H9 (cell line): ENCODE results near the gene ETV7. TPM values are rescaled to one million over a fixed set of nuclear protein-coding genes. Genes with fewer than 3 reads are reported as not detected.

Experiments used
- DNase-seq: peaks from one replicate; pipeline ENCODE4 v3.0.0-alpha.2; 2017
- H2AFZ ChIP-seq: one replicate; pipeline ENCODE4 v1.6.1; 2013; ENCODE audit warnings: mild to moderate bottlenecking, low read length, control low read depth, moderate library complexity
- H2AK5ac ChIP-seq: 2 replicates; pipeline ENCODE4 v1.6.1; 2013; ENCODE audit warnings: low read length, control low read depth, mixed read lengths; ENCODE audit not compliant: insufficient read length
- H2BK120ac ChIP-seq: one replicate; pipeline ENCODE4 v1.6.1; 2013; ENCODE audit warnings: low read depth, mild to moderate bottlenecking, low read length, control low read depth, inconsistent platforms; ENCODE audit not compliant: poor library complexity, severe bottlenecking
- H2BK12ac ChIP-seq: 2 replicates; pipeline ENCODE4 v1.6.1; 2013; ENCODE audit warnings: low read length, control low read depth, mixed read lengths, low read depth; ENCODE audit not compliant: insufficient read length
- H2BK15ac ChIP-seq: 2 replicates; pipeline ENCODE4 v1.6.1; 2013; ENCODE audit warnings: low read depth, low read length, control low read depth
- H2BK20ac ChIP-seq: one replicate; pipeline ENCODE4 v1.6.1; 2013; ENCODE audit warnings: low read depth, mild to moderate bottlenecking, low read length, control low read depth, inconsistent platforms; ENCODE audit not compliant: poor library complexity, severe bottlenecking
- H2BK5ac ChIP-seq: 2 replicates; pipeline ENCODE4 v1.6.1; 2013; ENCODE audit warnings: low read length, control low read depth, mixed read lengths; ENCODE audit not compliant: insufficient read length
- H3K14ac ChIP-seq: 2 replicates; pipeline ENCODE4 v1.6.1; 2013; ENCODE audit warnings: low read length, control low read depth; ENCODE audit not compliant: insufficient read depth
- H3K18ac ChIP-seq: 2 replicates; pipeline ENCODE4 v1.6.1; 2013; ENCODE audit warnings: low read depth, mild to moderate bottlenecking, mixed read lengths, low read length, control low read depth; ENCODE audit not compliant: insufficient read length
- H3K23ac ChIP-seq: 2 replicates; pipeline ENCODE4 v1.6.1; 2013; ENCODE audit warnings: low read length, control low read depth, mixed read lengths, low read depth; ENCODE audit not compliant: insufficient read length
- H3K23me2 ChIP-seq: 2 replicates; pipeline ENCODE4 v1.6.1; 2013; ENCODE audit warnings: low read depth, mild to moderate bottlenecking, mixed read lengths, low read length, control low read depth; ENCODE audit not compliant: insufficient read length, poor library complexity, severe bottlenecking
- H3K27ac ChIP-seq: 2 replicates; pipeline ENCODE4 v1.5.1; 2013; ENCODE audit warnings: low read length, control low read depth, mixed read lengths, low read depth; ENCODE audit not compliant: insufficient read length
- H3K27me3 ChIP-seq: 2 replicates; pipeline ENCODE4 v1.6.1; 2013; ENCODE audit warnings: low read length, control low read depth, inconsistent platforms; ENCODE audit not compliant: insufficient read depth
- H3K4ac ChIP-seq: 2 replicates; pipeline ENCODE4 v1.6.1; 2013; ENCODE audit warnings: low read depth, mild to moderate bottlenecking, control low read depth, inconsistent platforms, low read length, moderate library complexity
- H3K4me1 ChIP-seq: 2 replicates; pipeline ENCODE4 v1.6.1; 2013; ENCODE audit warnings: low read length, control low read depth, inconsistent platforms; ENCODE audit not compliant: insufficient read depth
- H3K4me2 ChIP-seq: 2 replicates; pipeline ENCODE4 v1.6.1; 2013; ENCODE audit warnings: low read length, control low read depth, mixed read lengths; ENCODE audit not compliant: insufficient read length, insufficient read depth
- H3K56ac ChIP-seq: 2 replicates; pipeline ENCODE4 v1.6.1; 2013; ENCODE audit warnings: low read depth, mild to moderate bottlenecking, mixed read lengths, low read length, control low read depth; ENCODE audit not compliant: insufficient read length
- H3K79me1 ChIP-seq: 2 replicates; pipeline ENCODE4 v1.6.1; 2013; ENCODE audit warnings: low read depth, mild to moderate bottlenecking, moderate library complexity, low read length, control low read depth, inconsistent platforms; ENCODE audit not compliant: insufficient read depth, poor library complexity, severe bottlenecking
- H3K79me2 ChIP-seq: 2 replicates; pipeline ENCODE4 v1.6.1; 2013; ENCODE audit warnings: low read length, control low read depth, inconsistent platforms; ENCODE audit not compliant: insufficient read depth
- H3K9ac ChIP-seq: 2 replicates; pipeline ENCODE4 v1.6.1; 2013; ENCODE audit warnings: low read length, control low read depth, mixed read lengths; ENCODE audit not compliant: insufficient read length; ENCODE audit errors: extremely low read depth
- H3K9me3 ChIP-seq: one replicate; pipeline ENCODE4 v1.6.1; 2013; ENCODE audit warnings: low read depth, low read length, inconsistent platforms; ENCODE audit not compliant: control insufficient read depth
- H3T11ph ChIP-seq: one replicate; pipeline ENCODE4 v1.6.1; 2013; ENCODE audit warnings: mild to moderate bottlenecking, low read length, control low read depth, inconsistent platforms
- H4K20me1 ChIP-seq: one replicate; pipeline ENCODE4 v1.6.1; 2013; ENCODE audit not compliant: control insufficient read depth, insufficient read length, insufficient read depth
- H4K5ac ChIP-seq: 2 replicates; pipeline ENCODE4 v1.6.1; 2013; ENCODE audit warnings: low read depth, mild to moderate bottlenecking, mixed read lengths, low read length, control low read depth; ENCODE audit not compliant: insufficient read length
- H4K8ac ChIP-seq: replicated peaks from 2 replicates; pipeline ENCODE4 v1.6.1; 2013; ENCODE audit warnings: low read length, control low read depth, mixed read lengths, low read depth; ENCODE audit not compliant: insufficient read length
- H4K91ac ChIP-seq: 2 replicates; pipeline ENCODE4 v1.6.1; 2013; ENCODE audit warnings: low read depth, mild to moderate bottlenecking, moderate library complexity, mixed read lengths, low read length, control low read depth; ENCODE audit not compliant: insufficient read length
- H3K27ac Mint-ChIP-seq, 3 experiments: 2 replicates in 2 of 3; 3 replicates in 1 of 3; pipeline ENCODE4 v1.8.0; 2020 to 2021; ENCODE audit warnings: mixed read lengths in 3 of 3, mild to moderate bottlenecking in 1 of 3, moderate library complexity in 1 of 3
- H3K27me3 Mint-ChIP-seq: 2 replicates; pipeline ENCODE4 v1.8.0; 2021; ENCODE audit warnings: low read depth, mild to moderate bottlenecking, moderate library complexity, mixed read lengths
- H3K36me3 Mint-ChIP-seq, 3 experiments: 2 replicates in 2 of 3; 3 replicates in 1 of 3; pipeline ENCODE4 v1.8.0; 2020 to 2021; ENCODE audit warnings: low read depth in 3 of 3, mixed read lengths in 3 of 3; ENCODE audit not compliant: insufficient read depth in 1 of 3
- H3K4me1 Mint-ChIP-seq, 2 experiments: 2 replicates each; pipeline ENCODE4 v1.8.0; 2020; ENCODE audit warnings: mixed read lengths in 2 of 2
- H3K4me3 Mint-ChIP-seq, 2 experiments: 2 replicates in 1 of 2; 3 replicates in 1 of 2; pipeline ENCODE4 v1.8.0; 2020 to 2021; ENCODE audit warnings: mild to moderate bottlenecking in 2 of 2, mixed read lengths in 2 of 2, moderate library complexity in 1 of 2
- H3K9me3 Mint-ChIP-seq, 2 experiments: 2 replicates in 1 of 2; 3 replicates in 1 of 2; pipeline ENCODE4 v1.8.0; 2020; ENCODE audit warnings: mild to moderate bottlenecking in 2 of 2, mixed read lengths in 2 of 2, moderate library complexity in 1 of 2
- CTCF ChIP-seq: fragments of 200-600 bp; sonication (generic); conservative IDR thresholded peaks from 3 replicates; pipeline ENCODE4 v1.8.0; 2021; ENCODE audit warnings: antibody characterized with exemption, mild to moderate bottlenecking
- WGBS: extraction: QIAGEN DNeasy Blood & Tissue Kit; methylation state at CpG from one replicate; pipeline ENCODE4 v1.1.7; 2013; ENCODE audit warnings: missing lambda C conversion rate, low lambda C conversion rate, mixed read lengths; ENCODE audit not compliant: insufficient read length; ENCODE audit errors: extremely low coverage; 5-methylcytosine and 5-hydroxymethylcytosine counted together
- total RNA-seq: library from RNA; stranded (reverse); gene quantifications from 2 replicates; pipeline ENCODE4 v1.2.1, GENCODE V29; 2021

The ETV7 gene
- total RNA-seq, 1 experiment from 2014 or later, result 0.92 TPM

- H3K9me3 ChIP-seq, result no peaks in the 10 kb centered on the region
- no peak overlapping the region for H3K56ac ChIP-seq
- H2BK12ac ChIP-seq, result no peak overlapping the region
- H3K23ac ChIP-seq, result no peak overlapping the region
- DNase-seq, result no peak
- no peak overlapping the region for H3K4me3 Mint-ChIP-seq
- H4K8ac ChIP-seq, result no peak overlapping the region
- H3K18ac ChIP-seq, result no peak overlapping the region
- no peaks in the 10 kb centered on the region for H3K4me1 Mint-ChIP-seq
- no peaks in the 10 kb centered on the region for H3K79me1 ChIP-seq
- no peaks in the 10 kb centered on the region for H3K27me3 ChIP-seq
- no peak overlapping the region for H4K5ac ChIP-seq
- H3T11ph ChIP-seq, result no peak overlapping the region
- no peak overlapping the region for H2BK20ac ChIP-seq
- H2BK15ac ChIP-seq, result no peak overlapping the region
- H2BK5ac ChIP-seq, result no peak overlapping the region
- H3K27me3 Mint-ChIP-seq, result no peaks in the 10 kb centered on the region
- H3K9me3 Mint-ChIP-seq, result no peaks in the 10 kb centered on the region
- H3K79me2 ChIP-seq, result no peaks in the 10 kb centered on the region
- no peak overlapping the region for H2BK120ac ChIP-seq
- no peak overlapping the region for H3K14ac ChIP-seq
- no peak overlapping the region for H3K27ac Mint-ChIP-seq
- H4K20me1 ChIP-seq, result no peaks in the 10 kb centered on the region
- no CpG with 5 or more reads among the region's 2 CpGs for WGBS
- H3K23me2 ChIP-seq, result no peaks in the 10 kb centered on the region
- no peak for TF ChIP-seq CTCF
- H4K91ac ChIP-seq, result no peak overlapping the region
- H2AK5ac ChIP-seq, result no peak overlapping the region
- no peak overlapping the region for H3K4ac ChIP-seq
- H3K36me3 Mint-ChIP-seq, result no peaks in the 10 kb centered on the region
- H3K9ac ChIP-seq, result no peak overlapping the region
- H3K4me2 ChIP-seq, result no peak overlapping the region
- H2AFZ ChIP-seq, result no peak overlapping the region
- no peak overlapping the region for H3K27ac ChIP-seq
- H3K4me1 ChIP-seq, result no peaks in the 10 kb centered on the region
Measured at GRCh38 chr6:36430351-36430750, 42.9 kb upstream of the ETV7 start.
